KMS-11 (cell line): ENCODE measurements around the gene HTRA3.

Experiments used
- H2AFZ ChIP-seq: fragments of 200-600 bp; sonication (generic); 2 replicates; pipeline ENCODE4 v1.6.1; 2016; ENCODE audit warnings: antibody characterized with exemption, mixed run types, low read depth
- H3K27ac ChIP-seq: fragments of 200-600 bp; sonication (generic); 2 replicates; pipeline ENCODE4 v1.6.1; 2016; ENCODE audit warnings: mild to moderate bottlenecking, mixed run types
- H3K27me3 ChIP-seq: fragments of 200-600 bp; sonication (generic); 2 replicates; pipeline ENCODE4 v1.6.1; 2017; ENCODE audit warnings: mild to moderate bottlenecking, low read depth, mixed run types, moderate library complexity; ENCODE audit not compliant: insufficient read depth
- H3K36me3 ChIP-seq: fragments of 200-600 bp; sonication (generic); 2 replicates; pipeline ENCODE4 v1.6.1; 2017; ENCODE audit warnings: mild to moderate bottlenecking, mixed run types; ENCODE audit not compliant: insufficient read depth
- H3K4me1 ChIP-seq: fragments of 200-600 bp; sonication (generic); 2 replicates; pipeline ENCODE4 v1.6.1; 2016; ENCODE audit warnings: mild to moderate bottlenecking, low read depth, mixed run types; ENCODE audit not compliant: poor library complexity, severe bottlenecking
- H3K4me2 ChIP-seq: fragments of 200-600 bp; sonication (generic); 2 replicates; pipeline ENCODE4 v1.7.0; 2016; ENCODE audit warnings: mild to moderate bottlenecking, mixed run types
- H3K4me3 ChIP-seq: fragments of 200-600 bp; sonication (generic); IDR thresholded peaks from 2 replicates; pipeline ENCODE4 v1.6.1; 2017; ENCODE audit warnings: low read depth, low read length, mixed read lengths; ENCODE audit not compliant: insufficient read depth
- H3K79me2 ChIP-seq: fragments of 200-600 bp; sonication (generic); 2 replicates; pipeline ENCODE4 v1.6.1; 2016; ENCODE audit warnings: low read depth, mixed run types; ENCODE audit not compliant: insufficient read depth
- H3K9ac ChIP-seq: fragments of 200-600 bp; sonication (generic); 2 replicates; pipeline ENCODE4 v1.6.1; 2016; ENCODE audit warnings: mild to moderate bottlenecking, mixed run types
- H4K20me1 ChIP-seq: fragments of 200-600 bp; sonication (generic); 2 replicates; pipeline ENCODE4 v1.6.1; 2016; ENCODE audit warnings: mild to moderate bottlenecking, mixed run types; ENCODE audit not compliant: insufficient read depth
- CTCF ChIP-seq: fragments of 200-600 bp; sonication (generic); conservative IDR thresholded peaks from 2 replicates; pipeline ENCODE4 v1.6.1; 2017; ENCODE audit warnings: low read depth, mild to moderate bottlenecking, antibody characterized with exemption, low read length, moderate library complexity, mixed read lengths

HTRA3 gene

GRCh38 chr4:8222609-8223388, 46.8 kb upstream of the HTRA3 start:
- no peak overlapping the region for H3K9ac ChIP-seq
- no peak overlapping the region for H3K4me3 ChIP-seq
- H3K27me3 ChIP-seq, result no peaks in the 10 kb centered on the region
- TF ChIP-seq CTCF, result no peak
- H3K4me2 ChIP-seq, result no peak overlapping the region
- H3K36me3 ChIP-seq, result no peaks in the 10 kb centered on the region
- H3K4me1 ChIP-seq, result no peaks in the 10 kb centered on the region
- no peak overlapping the region for H2AFZ ChIP-seq
- no peak overlapping the region for H3K27ac ChIP-seq
- no peaks in the 10 kb centered on the region for H4K20me1 ChIP-seq
- H3K79me2 ChIP-seq, result no peaks in the 10 kb centered on the region

DNA sequence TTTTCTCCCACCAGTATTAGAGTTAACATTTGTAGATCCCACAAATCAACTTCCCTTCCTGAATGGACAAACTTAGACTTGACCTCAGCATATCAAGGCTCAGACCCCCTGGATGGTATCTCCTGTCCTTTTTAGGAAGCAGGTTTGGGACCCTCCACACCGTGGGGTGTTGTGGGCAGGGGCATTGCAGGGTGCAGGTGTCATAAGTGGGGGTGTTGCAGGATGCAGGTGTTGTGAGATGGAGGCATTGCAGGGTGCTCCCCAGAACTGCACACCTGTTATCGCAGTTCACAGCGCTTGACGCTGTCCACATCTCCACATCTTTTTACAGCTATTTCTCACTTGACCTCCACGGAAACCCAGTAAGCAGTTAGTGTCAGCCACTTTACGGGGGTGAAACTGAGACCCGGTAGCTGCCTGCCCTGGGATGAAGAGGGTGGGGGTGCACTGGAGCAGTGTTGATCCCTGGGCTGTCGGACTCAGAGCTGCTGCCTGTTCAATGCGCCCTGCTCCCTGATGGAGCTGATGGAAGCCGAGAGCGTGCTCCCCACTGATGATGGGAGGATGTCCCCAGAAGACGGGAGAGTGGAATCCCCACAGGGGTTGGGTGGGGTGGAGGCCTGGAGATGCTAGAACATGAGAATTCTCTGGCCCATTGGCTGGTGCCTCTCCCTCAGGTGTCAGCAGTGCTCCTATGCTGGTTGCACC, 45.1 kb upstream of the HTRA3 start:
- H3K4me3 ChIP-seq, result no peak overlapping the region
- H3K79me2 ChIP-seq, result no peaks in the 10 kb centered on the region
- TF ChIP-seq CTCF, result no peak
- no peak overlapping the region for H2AFZ ChIP-seq
- no peak overlapping the region for H3K9ac ChIP-seq
- H3K27ac ChIP-seq, result no peak overlapping the region
- H3K4me2 ChIP-seq, result no peak overlapping the region
- H3K36me3 ChIP-seq, result no peaks in the 10 kb centered on the region
- no peaks in the 10 kb centered on the region for H3K4me1 ChIP-seq
- no peaks in the 10 kb centered on the region for H3K27me3 ChIP-seq
- H4K20me1 ChIP-seq, result no peaks in the 10 kb centered on the region

DNA sequence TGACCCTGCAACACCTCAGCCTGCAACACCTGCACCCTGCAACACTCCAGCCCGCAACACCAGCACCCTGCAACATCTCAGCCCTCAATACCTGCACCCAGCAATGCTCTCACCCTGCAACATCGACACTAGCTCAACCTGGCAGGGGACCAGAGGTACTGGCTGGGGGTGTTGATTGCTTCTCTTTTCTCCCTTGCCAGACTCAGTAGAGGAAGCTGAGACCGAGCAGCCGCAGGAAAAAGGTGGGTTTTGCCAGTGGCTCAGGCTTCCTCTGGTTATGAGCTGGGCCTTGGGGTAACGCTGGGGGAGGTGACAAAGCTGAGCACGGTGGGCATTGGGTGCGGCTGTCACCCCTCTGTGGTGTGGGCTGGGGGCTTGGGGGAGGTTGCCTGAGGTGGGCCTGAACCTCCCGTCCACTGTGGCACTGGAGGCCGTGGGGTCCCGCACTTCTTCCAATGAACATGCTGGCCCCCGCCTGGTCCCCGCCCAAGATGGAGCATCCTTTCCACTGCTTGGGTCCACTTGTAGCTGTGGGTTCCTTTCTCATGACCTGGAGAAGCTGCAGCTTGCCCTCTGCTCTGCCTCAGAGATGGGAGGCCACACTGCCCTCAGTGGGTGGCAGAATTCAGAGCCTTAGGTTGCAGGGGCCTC, 44.5 kb upstream of the HTRA3 start:
- no peaks in the 10 kb centered on the region for H3K36me3 ChIP-seq
- TF ChIP-seq CTCF, result no peak
- no peak overlapping the region for H3K27ac ChIP-seq
- H3K4me3 ChIP-seq, result no peak overlapping the region
- no peaks in the 10 kb centered on the region for H3K4me1 ChIP-seq
- H3K79me2 ChIP-seq, result no peaks in the 10 kb centered on the region
- no peak overlapping the region for H3K4me2 ChIP-seq
- no peak overlapping the region for H3K9ac ChIP-seq
- H2AFZ ChIP-seq, result no peak overlapping the region
- H4K20me1 ChIP-seq, result no peaks in the 10 kb centered on the region
- no peaks in the 10 kb centered on the region for H3K27me3 ChIP-seq

- Histone ChIP-seq H3K36me3 (no peaks in the 10 kb centered on the region), H3K9ac (no peak overlapping the region), H3K4me1 (no peaks in the 10 kb centered on the region), H2AFZ (no peak overlapping the region), H3K79me2 (no peaks in the 10 kb centered on the region), H3K27me3 (no peaks in the 10 kb centered on the region), H3K4me3 (no peak overlapping the region), H3K4me2 (no peak overlapping the region), H4K20me1 (no peaks in the 10 kb centered on the region), H3K27ac (no peak overlapping the region)
- no peak for TF ChIP-seq CTCF
Observed at GRCh38 chr4:8225706-8226443, 43.7 kb upstream of the HTRA3 start.
